Ramos (cell line): ENCODE measurements around the gene POGLUT2.

ENCODE experiments used
- in situ Hi-C: fragments of 300-500 bp; cut with MboI; formaldehyde crosslinking; loops from one replicate; pipeline ENCODE4 v1.14.3; 2022; ENCODE audit warnings: low sequenced_read_pairs; ENCODE audit not compliant: unreplicated experiment

Gene POGLUT2

DNA sequence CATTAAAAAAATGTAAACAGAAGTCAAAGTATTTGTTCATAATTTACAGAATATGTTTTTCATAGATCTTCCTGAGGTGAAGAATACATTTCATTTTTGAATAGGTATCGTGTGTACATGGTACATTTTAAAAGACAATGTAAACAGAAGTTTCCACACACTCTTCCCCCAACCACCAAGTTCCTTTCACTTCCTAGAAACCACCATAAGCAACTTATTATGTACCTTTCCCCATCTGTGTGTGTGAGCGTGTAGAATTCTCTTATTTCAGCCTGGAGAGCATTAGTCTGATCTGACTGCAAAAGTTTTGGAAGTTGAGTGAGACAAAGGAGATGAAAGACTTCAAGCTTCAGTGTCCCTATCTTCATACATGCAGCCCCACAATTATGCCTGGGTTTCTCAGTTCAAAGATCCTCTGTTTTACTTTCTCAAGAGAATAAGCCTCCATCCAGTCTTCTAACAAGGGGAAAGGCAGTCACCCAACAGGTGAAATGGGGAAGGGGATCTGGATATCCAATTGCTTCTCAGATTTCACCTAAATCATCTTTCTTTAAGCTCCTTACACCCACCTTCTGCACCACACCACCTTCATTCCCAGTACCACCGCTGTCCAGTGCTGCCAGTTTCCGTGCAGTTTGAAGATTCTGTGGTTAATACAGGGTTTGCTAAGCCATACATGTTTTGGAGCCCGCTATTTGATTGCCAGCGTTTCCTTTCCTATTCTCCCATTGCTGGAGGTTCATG lies 27.3 kb downstream of the POGLUT2 start:
- in situ Hi-C loops, result no loop called here

GRCh38 chr13:102770435-102770834 lies 28.3 kb downstream of the POGLUT2 start:
- in situ Hi-C loops, result no loop called here

- in situ Hi-C loops, result no loop called here
Measured at GRCh38 chr13:102769679-102770078, 29.1 kb downstream of the POGLUT2 start.

GRCh38 chr13:102768909-102769308 lies 29.9 kb downstream of the POGLUT2 start:
- in situ Hi-C loops, result no loop called here

DNA sequence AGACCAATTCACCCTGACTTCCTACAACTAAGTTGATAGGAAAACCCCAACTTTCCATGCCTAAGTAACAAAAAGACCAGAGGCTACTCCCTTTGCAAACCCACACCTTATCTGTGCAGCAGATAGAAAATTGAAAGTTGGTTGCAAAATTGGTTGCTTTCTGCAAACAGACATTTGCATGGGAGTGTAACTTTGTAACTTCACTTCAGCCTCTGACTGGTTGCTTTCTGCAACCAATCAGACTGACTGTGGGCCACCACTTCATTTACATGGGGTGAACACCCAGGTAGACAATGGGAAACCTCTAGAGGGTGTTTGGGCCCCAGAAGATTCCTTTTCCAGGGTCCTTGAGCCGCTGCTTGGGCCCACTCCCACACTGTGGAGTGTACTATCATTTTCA lies 35.0 kb downstream of the POGLUT2 start:
- in situ Hi-C loops, result no loop called here

DNA sequence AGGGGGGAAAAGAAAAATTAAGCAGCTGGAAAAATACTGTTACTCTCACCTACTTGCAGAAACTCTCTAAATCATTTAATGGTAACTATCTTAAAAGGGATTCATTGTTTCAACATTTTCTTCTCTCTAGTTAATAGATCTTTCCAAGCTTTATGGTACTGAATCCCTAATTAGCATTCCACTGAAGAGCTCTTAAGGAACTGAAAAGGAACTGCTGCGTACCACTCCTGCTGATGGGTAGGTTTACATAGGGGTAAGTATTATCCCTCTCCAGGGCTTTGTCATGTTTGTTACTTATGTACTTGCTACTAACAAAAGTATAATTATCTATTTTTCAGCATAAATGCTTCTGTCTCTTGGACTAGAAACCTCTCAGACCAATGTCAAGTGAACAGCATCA lies 37.7 kb downstream of the POGLUT2 start:
- in situ Hi-C loops, result no loop called here

GRCh38 chr13:102758842-102759241 lies 39.9 kb downstream of the POGLUT2 start:
- in situ Hi-C loops, result no loop called here

- in situ Hi-C loops, result no loop called here
Measured at GRCh38 chr13:102757006-102757405, 41.8 kb downstream of the POGLUT2 start.

- in situ Hi-C loops, result no loop called here
Measured at GRCh38 chr13:102751886-102752285, 46.9 kb downstream of the POGLUT2 start.

DNA sequence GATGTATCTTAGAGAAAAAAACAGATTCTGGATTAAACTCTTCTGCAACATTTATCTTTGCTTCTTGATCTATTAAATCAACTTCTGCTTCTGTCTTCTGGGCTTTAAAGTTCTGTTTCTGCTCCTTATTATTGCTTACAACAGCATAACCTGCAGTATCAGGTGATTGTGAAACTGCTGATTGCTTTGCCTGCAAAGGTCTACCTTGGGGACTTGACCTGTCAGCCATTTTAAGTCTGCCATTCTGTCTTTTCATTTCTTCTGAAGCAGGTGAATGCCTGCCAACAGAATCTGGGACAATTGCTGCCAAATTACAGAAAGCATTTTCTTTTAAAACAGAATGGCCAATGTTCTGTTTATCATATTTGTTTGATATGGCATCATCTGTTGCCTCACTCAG lies 56.3 kb downstream of the POGLUT2 start:
- in situ Hi-C loops, result no loop called here

DNA sequence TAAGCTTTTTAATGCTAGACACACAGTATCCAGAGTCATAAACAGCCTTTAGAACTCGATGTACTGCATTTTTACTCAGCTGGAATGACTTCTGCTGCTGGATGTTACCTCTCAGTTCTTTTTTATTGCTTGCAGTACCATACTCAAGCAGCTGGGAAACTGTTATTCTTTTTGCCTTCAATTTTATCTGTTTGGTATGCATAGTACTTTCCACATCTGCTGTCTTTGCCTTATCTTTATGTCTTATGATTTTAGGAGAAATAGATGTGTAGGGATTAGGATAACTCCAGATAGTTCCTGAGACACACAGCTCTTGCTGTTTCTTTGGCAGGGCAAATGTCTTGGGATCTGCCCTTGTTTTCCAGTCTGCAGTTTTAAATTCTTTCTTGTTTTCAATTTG lies 56.7 kb downstream of the POGLUT2 start:
- in situ Hi-C loops, result no loop called here
